ENCODE measurements around the gene KRTAP5-6.
"Not testable (repeated sequence)": the region's sequence is repeated elsewhere in the genome, so short reads cannot be mapped to it uniquely, and the experiment has no call there.

KRTAP5-6 gene

DNA sequence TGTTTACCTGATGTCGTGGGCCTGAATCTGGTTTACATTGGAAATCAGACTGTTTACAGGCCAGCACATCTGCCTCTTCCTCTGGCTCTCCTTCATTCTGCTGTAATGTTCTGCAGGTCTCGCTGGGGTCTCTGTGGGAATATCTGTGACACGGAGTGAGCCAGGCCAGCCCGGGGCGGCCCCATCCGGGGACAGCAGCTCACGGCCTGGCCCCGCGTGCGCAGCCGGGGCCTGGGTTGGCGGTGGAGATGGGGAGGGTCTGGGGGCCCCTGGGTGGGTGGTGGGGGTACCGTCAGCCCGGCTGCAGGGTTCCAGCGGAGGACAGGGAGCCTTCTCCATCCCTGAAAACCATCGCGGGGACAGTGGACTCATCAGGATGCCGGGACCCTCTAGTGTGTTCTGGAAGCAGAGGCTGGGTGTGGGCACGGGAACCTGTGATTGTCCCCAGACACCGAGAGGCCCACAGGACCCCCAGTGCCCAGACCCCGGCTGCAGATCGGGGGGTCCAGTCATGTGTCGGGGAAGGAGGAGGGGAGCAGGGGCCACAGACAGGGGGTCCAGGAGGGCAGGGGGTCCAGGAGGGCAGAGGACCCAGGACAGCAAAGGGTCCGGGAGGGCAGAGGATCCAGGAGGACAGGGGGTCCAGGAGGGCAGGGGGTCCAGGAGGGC is 13.0 kb upstream of the KRTAP5-6 start:
- DNase-seq (ENCODE audit: low read depth): not testable (repeated sequence)

DNA sequence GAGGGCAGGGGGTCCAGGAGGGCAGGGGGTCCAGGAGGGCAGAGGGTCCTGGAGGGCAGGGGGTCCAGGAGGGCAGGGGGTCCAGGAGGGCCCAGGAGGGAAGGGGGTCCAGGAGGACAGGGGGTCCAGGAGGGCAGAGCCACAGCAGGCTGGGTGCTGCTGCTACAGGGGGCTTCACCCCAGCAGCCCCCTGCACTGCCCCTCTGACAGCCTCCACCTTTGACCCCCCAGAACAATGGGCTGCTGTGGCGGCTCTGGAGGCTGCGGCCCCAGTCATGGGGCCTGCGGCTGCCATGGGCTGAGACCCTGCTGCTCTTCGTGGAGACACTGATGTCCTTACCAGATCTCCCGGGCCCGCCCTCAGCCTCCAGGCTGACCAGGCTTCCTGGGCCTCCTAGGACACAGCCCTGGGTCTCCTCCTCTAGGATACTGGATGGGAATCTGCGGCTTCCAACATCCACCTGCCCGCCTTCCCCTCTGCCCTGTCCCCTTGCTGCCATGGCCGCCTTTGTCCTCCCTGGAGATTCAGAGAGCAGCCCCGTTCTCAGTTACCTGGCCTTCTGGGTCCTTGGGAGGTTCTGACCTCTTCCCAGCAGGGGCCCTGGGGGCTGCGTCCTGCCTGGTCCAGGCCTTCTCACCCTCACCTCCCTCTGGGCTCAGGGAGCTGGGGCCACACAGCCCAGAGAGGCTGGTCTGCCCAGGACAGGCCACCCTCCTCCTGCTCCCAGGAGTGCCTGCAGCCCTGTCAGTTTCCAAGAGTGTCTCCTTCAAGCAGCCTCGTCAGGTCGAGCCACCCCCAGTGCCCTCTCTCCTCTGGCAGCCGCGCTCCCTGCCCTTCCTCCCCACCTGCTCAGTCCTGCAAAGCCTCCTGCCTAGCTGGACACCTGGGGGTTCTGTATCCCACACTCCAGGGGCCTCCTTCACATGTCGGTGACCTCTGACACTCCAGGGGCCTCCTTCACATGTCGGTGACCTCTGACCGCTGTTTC is 11.8 kb upstream of the KRTAP5-6 start:
- DNase-seq (ENCODE audit: low read depth): not testable (repeated sequence)

DNA sequence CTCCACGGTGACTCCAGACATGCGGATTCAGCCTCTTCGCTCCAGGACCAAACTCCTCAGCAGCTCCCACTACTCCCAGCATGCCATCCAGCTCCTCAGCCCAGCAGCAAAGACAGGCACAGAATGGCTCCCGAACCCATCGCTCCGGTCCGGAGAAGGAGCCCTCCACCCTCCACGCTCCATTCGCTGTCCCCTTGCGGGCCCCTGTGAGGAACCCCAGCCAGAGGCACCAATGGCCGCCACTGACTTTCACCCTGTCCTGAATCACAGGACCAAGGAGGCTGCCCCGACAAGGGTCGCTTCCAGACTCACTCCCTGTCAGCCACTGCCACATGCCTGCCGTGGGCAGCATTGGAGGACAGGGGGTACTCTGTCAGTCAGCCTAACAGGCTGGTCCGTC is 10.8 kb upstream of the KRTAP5-6 start:
- DNase-seq (ENCODE audit: low read depth): not testable (repeated sequence)

DNA sequence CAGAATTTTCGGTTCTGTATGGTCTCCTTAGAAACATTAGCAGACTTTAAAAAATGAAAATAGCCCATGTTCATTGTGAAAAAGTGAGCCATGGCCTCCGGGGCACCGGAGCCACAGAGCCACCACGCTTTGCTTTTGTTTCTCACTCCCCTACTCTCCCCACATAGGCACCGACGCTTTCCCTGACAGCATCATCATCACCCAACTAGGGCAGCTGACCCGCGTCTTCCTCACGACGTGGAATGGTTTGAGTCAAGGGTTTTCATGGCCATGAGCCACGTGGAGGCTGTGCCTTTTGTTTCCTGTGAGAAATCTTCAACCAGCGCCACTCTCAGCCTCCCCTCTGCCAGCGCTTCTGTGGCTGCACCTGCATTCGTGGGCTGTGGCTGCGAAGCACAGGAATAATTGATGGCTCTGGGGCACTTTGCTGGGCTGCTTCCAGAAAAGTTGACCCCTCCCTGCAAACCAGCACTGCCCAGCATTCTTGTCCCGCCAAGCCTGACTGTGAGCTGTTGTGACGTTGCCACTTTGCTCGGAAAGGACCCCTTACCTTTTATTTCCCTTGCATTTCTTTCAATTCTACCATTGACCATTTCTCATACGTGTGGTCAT is 8.6 kb upstream of the KRTAP5-6 start:
- DNase-seq (ENCODE audit: low read depth): not testable (repeated sequence)

DNA sequence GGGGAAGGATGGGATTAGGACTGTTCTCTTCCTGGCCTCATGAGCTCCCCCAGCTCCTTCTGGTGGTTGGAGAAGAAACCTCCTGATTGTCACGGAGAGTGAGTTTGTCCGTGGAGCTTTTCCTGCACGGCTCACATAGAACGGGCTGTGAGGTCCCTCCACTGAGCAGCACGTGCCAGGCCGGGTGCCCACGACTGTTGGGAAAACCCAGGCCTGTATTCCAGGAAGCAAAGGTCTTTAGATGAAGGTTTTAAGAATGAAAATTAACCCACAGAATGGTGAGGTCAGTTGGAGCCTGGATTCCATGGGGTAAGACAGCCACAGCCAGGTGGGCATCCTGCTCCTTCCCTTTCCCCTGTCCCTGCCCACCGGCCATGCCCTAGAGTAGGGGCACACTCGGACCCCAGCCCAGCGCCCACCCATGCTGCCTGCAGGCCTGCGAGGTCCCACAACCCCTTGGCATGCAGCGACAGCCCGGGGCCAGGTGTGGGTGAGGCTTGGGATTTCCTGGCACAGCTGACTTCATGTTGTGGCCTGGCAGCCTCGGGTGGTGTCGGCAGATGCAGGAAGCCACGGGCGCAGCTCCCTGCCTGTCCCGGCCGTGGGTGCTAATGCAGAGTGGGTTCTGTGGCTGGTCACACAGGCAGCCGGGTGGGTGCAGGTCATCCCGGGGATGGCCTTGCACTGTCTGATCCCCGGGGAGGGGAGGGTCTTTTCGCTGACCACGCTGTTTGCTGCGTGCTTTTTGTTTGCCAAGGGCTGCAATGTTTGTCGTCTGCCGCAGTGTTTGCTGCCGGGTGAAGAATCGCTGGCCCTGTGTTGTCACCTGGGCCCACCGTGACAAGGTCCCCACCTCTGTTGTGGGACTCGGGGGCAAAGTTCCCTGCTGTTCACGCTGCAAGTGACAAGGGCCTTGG is 7.5 kb upstream of the KRTAP5-6 start:
- not testable (repeated sequence) for DNase-seq (ENCODE audit: low read depth)

DNA sequence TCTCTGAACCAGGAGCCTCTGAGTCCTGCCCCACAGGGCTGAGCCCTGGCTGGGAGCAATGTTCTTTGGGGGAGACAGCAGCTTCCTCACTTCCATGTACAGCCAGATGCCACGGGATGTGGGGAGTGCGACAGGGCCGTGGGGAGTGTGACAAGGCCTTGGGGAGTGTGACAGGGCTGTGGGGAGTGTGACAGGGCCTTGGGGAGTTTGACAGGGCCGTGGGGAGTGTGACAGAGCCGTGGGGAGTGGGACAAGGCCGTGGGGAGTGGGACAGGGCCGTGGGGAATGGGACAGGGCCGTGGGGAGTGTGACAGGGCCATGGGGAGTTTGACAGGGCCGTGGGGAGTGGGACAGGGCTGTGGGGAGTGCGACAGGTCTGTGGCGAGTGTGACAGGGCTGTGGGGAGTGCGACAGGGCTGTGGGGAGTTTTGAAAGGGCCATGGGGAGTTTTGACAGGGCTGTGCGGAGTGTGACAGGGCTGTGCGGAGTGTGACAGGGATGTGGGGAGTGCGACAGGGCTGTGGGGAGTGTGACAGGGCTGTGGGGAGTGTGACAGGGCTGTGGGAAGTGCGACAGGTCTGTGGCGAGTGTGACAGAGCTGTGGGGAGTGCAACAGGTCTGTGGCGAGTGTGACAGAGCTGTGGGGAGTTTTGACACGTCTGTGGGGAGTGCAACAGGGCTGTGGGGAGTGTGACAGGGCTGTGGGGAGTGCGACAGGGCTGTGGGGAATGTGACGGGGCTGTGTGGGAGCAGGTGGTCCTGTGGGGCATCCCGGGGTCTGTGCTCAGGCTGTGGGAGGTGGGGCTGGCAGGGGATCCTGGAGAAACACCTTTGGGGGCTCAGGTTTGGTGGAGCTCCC is 6.6 kb upstream of the KRTAP5-6 start:
- no peak for DNase-seq (ENCODE audit: low read depth)

DNA sequence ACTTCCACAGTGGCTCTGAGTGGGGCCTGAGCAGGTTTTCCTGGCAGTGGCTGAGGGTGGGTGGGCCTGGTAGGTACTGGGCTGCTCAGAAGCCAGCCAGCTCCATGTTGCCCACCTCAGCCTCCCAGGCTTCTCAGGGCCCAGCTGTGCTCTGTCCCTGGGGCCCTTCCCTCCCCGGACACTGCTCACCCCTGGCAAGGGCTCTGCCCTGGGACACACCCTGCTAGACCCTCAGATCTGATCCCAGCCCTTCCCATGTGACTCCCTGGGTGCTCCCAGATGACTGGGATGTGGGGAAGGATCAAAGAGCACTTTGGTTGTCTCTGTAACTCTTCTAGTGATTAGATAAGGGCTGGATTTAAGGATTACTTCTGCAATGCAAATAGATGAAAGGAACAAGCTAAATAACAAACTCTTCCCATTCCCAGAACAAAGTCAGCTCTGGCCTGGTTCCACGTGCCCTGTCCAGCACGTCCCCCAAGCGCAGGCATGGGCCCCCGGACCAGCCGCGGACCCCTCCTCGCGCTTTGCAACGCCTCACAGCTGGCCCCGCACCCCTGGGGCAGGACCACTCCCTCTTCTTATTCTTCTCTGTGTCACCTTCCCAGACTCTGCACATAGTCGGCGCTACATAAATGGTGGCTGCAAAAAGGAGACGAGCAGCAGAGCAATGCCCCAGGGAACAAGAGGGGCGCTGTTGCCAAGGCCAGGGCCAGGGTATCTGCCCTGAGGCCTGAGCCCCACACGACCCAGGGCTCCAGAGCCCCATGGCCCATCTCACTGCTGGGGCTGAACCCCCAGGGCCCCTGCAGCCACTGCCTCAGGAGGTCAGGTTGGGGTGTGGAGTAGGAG is 5.7 kb upstream of the KRTAP5-6 start:
- DNase-seq (ENCODE audit: low read depth): no peak

DNA sequence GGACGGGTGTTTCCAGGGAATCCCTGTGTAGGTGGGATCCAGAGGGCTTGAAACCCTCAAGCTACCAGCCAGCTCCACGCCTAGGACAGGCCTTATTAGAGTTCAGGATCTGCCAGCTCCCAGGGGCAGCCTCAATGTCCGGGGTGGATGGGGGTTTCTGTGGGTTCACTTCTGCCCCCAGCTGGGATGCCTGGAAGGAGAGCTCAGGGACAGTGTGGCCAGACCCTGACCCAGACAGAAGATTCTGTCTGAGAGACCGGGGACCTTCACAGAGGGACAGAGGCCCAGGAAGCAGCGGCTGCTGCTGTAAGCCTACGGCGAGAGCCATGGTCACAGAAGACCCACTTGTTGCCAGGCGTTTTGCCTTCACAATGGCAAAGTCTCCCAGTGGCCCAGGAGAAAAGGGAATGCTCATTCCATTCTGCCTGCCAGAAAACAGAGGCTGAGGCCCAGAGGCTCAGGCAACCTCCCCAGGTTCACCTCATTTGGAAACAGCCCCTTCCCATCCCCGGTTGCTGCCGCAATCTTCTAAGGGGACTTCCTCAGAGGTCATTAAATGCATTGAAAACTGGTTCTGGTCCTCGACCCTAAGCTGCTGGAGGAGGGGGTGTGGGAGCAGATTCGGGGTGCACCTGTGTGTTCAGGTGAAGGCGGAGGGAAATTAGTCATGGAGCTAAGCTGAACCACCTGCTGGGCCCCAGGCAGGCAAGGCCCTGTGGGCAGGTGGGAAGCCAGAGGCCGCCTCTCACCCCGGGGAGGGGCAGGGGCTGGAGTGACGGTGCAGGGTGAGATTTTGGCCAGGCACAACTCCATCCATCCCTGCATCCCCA is 4.9 kb upstream of the KRTAP5-6 start:
- DNase-seq (ENCODE audit: low read depth): no peak

DNA sequence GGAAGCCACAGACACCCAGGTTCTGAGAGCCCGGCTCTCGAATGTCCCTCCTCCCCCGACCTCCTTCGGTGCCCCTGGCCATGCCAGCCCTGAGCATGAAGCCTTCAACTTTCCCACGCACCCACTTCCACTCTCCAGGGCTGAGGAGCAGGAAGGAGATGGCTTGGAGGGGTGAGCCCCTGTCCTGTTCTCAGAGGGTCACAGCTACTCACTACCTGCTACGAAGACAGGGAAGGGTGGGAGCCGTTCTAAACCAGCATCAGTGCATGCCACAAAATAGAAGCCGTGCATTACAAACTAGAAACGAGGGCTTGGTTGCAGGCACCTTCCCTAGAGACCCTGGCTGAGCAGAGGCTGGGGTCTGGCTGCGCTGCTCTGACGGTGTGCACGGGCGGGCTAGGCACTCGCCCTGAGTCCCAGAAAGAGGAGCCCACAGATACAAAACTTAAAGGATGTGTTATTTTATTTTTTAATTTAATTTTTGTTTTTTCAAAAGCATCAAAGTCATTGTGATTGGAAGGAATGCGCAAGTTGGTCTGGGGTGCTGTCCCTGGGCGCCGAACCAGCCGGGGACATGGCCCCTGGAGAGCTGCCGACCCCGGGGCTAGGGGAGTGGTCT is 4.2 kb upstream of the KRTAP5-6 start:
- no peak for DNase-seq (ENCODE audit: low read depth)

DNA sequence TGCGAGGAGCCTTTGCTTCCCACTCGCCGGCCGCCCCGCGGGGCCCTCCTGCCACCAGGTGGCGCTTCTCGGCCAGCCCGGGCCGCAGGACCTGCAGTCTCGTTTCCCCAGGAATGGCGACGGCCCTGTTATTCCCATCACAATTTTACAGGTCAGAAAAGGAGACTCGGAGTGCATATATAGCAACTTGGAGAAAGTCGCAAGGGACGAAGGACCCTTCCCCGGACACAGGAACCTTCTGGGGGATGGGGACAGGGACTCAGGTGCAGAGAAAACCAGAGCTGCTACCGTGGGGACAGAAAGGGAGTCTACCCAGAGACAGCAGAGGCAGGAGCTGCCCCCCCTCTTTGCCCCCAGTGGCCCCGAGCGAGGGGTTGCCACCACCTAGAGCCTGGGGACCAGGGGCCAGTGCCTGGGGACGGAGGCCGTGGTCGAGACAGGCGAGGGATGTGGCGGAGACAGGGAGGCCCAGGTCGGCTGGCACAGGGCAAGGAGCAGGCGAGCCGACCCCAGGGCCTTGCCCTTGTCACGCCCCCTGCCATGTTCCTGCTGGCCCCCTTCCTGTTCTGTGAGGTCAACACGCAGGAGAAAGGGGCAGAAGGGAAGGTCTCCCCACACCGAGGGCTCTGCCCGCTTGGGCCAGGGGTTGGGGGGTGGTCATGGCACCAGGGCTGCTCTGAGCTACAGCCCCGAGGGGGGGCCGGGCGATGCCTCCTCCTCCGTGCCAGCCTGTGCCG is 3.5 kb upstream of the KRTAP5-6 start:
- DNase-seq (ENCODE audit: low read depth): peak; percentile 56

DNA sequence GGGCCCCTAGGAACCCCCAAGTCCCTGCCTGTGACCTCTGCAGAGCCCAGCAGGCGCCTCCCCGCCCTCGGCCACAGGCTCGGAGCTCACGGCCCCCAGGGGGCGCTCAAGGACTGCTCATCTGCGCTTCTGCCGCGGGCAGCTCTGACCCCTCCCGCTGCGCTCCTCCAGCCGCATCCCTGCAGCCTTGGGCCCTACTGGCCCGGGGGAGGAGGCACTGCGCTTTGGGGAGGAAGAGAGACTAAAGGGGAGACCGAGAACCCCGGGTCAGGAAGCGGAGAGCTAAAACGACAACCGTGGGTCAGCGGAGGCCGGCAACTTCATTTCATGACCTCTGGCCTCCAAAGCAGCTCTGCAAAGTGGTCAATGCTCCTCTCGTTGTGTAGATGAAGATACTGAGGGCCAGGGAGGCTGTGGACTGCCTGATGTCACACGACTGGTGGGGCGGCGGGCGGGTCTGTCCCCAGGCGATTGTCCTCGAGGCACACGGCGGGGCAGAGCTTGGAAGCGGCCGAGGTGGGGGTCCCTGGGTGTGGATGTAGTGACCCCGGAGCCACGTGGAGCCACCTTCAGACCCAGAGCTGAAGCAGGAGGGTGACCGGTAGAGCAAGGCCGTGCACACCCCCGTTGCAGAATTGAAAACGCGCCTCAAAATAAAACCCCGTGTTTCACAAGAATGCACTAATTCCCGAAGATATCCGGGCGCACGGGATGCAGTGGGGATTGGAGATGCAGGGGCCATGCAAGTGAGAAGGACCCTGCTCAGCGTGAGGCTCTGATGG is 2.7 kb upstream of the KRTAP5-6 start:
- peak; percentile 69 for DNase-seq (ENCODE audit: low read depth)

DNA sequence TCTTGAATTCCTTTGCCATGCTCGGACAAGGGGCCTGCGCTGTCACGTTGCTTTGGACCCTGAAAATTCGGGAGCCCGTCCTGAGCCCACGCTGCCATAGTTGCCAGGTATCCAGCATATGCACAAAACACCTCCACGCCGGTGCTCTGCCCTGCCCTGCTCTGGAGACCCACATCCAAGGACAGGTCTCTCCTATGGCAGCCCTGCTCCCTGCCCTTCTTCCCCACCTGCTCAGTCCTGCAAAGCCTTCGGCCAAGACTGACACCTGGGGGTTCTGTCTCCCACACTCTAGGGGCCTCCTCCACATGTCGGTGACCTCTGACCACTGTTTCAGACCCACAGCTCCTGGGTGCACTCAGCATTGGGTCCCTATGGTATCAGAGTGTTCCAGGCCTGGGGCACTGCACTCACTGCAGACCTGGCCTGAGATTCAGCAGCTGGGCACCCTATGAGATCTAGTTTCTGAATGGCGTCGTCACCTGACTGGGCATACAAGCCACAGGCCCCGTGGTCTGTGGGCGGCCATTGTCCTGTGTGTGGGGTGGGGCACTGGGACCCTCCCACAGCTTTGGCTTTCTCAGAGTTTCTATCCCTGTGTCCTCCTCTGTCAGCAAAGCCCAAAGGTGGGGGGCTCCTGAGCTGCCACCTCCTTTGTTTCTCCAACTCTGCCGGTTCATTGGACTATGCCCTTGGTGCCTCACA is 2.0 kb upstream of the KRTAP5-6 start:
- no peak for DNase-seq (ENCODE audit: low read depth)

DNA sequence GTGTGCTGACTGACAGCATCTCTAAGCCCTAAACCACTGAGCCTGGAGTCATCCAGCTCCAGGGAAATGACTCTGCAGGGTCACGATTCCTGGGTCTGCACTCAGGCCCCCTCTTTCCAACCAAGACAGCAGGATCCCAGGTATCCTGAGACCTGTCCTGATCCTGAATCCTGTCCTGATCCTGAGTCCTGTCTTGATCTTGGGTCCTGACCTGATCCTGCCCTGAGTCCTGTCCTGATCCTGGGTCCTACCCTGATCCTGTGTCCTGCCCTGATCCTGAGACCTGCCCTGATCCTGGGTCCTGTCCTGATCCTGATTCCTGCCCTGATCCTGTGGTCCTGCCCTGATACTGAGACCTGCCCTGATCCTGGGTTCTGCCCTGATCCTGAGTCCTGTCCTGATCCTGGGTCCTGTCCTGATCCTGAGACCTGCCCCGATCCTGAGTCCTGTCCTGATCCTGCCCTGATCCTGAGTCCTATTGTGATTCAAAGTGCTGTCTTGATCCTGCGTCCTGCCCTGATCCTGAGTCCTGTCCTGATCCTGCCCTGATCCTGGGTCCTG is 1.4 kb upstream of the KRTAP5-6 start:
- no peak for DNase-seq (ENCODE audit: low read depth)

DNA sequence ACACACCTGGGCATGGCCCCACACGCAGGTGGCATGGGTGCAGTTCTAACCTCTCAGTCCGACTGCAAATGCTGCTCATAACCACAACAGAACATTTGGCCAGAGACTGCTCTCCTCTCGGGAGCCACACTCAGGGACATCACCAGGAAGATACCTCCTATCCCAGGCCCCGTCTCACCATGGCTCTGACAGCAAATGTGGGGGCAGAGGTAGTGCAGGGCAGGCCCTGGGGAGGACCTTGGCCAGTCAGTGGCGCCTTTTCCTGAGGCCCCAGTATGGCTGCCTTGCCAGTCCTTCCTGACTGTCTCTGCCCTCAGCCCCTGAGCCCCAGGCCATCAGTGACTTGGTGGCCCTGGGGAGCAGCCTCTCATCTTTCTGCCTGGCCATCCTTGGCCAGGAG is 2.8 kb downstream of the KRTAP5-6 start:
- no peak for DNase-seq (ENCODE audit: low read depth)

DNA sequence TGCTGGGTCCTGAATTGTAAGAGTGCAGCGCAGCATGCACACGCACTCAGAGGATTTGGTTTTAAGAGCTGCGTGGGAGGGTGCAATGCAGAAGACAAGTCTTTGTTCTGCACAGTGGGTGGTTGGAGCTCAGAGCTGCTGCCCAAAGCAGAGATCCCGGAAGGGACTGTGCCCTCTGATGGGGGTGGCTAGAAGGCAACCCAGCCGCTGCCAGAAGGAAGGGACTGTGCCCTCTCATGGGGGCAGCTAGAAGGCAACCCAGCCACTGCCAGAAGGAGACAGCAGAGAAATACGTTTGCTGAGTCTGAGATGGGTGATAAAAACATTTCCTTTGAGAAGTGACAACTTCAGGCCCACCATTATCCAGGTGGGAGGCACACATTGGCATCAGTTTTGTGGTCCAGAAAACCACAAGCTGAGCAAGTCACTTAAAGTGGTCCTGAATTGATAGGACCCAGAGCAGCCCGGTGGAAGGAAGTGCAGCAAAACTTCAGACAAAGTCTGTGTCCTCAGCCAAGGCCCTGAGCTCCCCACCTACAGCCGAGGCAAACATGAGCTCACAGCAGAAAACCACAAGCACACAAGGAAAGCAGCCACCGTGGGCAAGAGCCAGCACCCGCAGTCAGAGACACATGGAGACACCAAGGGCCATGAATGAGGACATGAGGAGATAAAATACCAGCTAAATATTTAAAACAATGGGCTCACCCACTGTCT is 4.3 kb downstream of the KRTAP5-6 start:
- peak; percentile 8 for DNase-seq (ENCODE audit: low read depth)
